GM12892 (cell line): ENCODE results near the gene IDNK. TPM values are rescaled to one million over a fixed set of nuclear protein-coding genes. Genes with fewer than 3 reads are reported as not detected.
"Not testable (repeated sequence)": the region's sequence is repeated elsewhere in the genome, so short reads cannot be mapped to it uniquely, and the experiment has no call there.

Source experiments
- DNase-seq: peaks from one replicate; pipeline ENCODE4 v3.0.0; 2011; ENCODE audit not compliant: insufficient read length
- FAIRE-seq: peaks from 2 replicates; lab custom pipeline; 2011; peaks lifted over from hg19 to GRCh38; lab: Jason Lieb, UNC
- POLR2A ChIP-seq: IDR thresholded peaks from 2 replicates; pipeline ENCODE4 v1.6.1; 2011; ENCODE audit warnings: low read depth, low read length, control low read depth
- POLR2AphosphoS5 ChIP-seq: IDR thresholded peaks from 2 replicates; pipeline ENCODE4 v1.6.1; 2011; ENCODE audit warnings: low read depth, low read length, control low read depth
- TAF1 ChIP-seq: IDR thresholded peaks from 2 replicates; pipeline ENCODE4 v1.6.1; 2011; ENCODE audit warnings: low read depth, mild to moderate bottlenecking, control low read depth, low read length, borderline replicate concordance
- polyA plus RNA-seq: library from polyadenylated mRNA; unstranded; fragments of >200 nt; gene quantifications from one replicate; pipeline ENCODE4 v1.2.1, GENCODE V29; 2012; ENCODE audit warnings: missing spikeins, inconsistent platforms; ENCODE audit not compliant: missing spikeins

IDNK gene
- 8.6 TPM for polyA plus RNA-seq

- DNase-seq (peak; percentile 61), FAIRE-seq (peak; percentile 67)
- TF ChIP-seq POLR2A (peak; percentile 84), TAF1 (peak; percentile 74), POLR2AphosphoS5 (peak; percentile 63)
Measured at GRCh38 chr9:83622939-83623678, at the start of gene IDNK. Gene IDNK, plus strand, starts transcription at chr9:83623143. Its CDS starts 29 bp downstream, at chr9:83623172.

- TF ChIP-seq POLR2AphosphoS5 (no peak), TAF1 (no peak), POLR2A (no peak)
- no peak for DNase-seq
- FAIRE-seq = no peak
Measured at GRCh38 chr9:83574482-83574881, 48.5 kb upstream of the IDNK start.

- no peak for DNase-seq
- TF ChIP-seq POLR2A (no peak), POLR2AphosphoS5 (no peak), TAF1 (no peak)
- FAIRE-seq = no peak
Measured at GRCh38 chr9:83582029-83582428, 40.9 kb upstream of the IDNK start.

- FAIRE-seq = no peak
- TF ChIP-seq TAF1 (no peak), POLR2AphosphoS5 (no peak), POLR2A (no peak)
- peak; percentile 13 for DNase-seq
Measured at GRCh38 chr9:83583151-83584014, 39.6 kb upstream of the IDNK start.

- no peak for TF ChIP-seq TAF1
- no peak for TF ChIP-seq POLR2A
- TF ChIP-seq POLR2AphosphoS5 = no peak
- DNase-seq (no peak), FAIRE-seq (no peak)
Measured at GRCh38 chr9:83584995-83585394, 37.9 kb upstream of the IDNK start.

- TF ChIP-seq TAF1 (no peak), POLR2AphosphoS5 (no peak), POLR2A (no peak)
- no peak for FAIRE-seq
- no peak for DNase-seq
Measured at GRCh38 chr9:83588256-83588655, 34.7 kb upstream of the IDNK start.

GRCh38 chr9:83596899-83597504 lies 25.9 kb upstream of the IDNK start:
- FAIRE-seq = peak; percentile 58

GRCh38 chr9:83598487-83598886 lies 24.5 kb upstream of the IDNK start:
- DNase-seq = no peak
- TF ChIP-seq POLR2A (no peak), POLR2AphosphoS5 (no peak), TAF1 (no peak)
- FAIRE-seq = no peak

More at GRCh38 chr9:83596899-83597504, 25.9 kb upstream of the IDNK start:
- DNase-seq = peak; percentile 33
- no peak for TF ChIP-seq POLR2A
- TF ChIP-seq POLR2AphosphoS5 = no peak
- TF ChIP-seq TAF1 = no peak

GRCh38 chr9:83599071-83599470 lies 23.9 kb upstream of the IDNK start:
- TF ChIP-seq POLR2A (no peak), POLR2AphosphoS5 (no peak), TAF1 (no peak)
- FAIRE-seq = no peak
- DNase-seq = no peak

- DNase-seq (no peak), FAIRE-seq (no peak)
Measured at GRCh38 chr9:83601463-83601862, 21.5 kb upstream of the IDNK start.

GRCh38 chr9:83607620-83608019 lies 15.3 kb upstream of the IDNK start:
- not testable (repeated sequence) for FAIRE-seq, DNase-seq

More at GRCh38 chr9:83601463-83601862, 21.5 kb upstream of the IDNK start:
- TF ChIP-seq TAF1 = no peak

- FAIRE-seq, DNase-seq: not testable (repeated sequence)
Measured at GRCh38 chr9:83613298-83613697, 9.6 kb upstream of the IDNK start.
